NCI-H774 (cell line): ENCODE data around the gene UBXN1.

ENCODE experiments used
- DNase-seq: peaks from one replicate; lab custom pipeline; 2025; lab: John Stamatoyannopoulos, UW

Gene UBXN1, protein sequence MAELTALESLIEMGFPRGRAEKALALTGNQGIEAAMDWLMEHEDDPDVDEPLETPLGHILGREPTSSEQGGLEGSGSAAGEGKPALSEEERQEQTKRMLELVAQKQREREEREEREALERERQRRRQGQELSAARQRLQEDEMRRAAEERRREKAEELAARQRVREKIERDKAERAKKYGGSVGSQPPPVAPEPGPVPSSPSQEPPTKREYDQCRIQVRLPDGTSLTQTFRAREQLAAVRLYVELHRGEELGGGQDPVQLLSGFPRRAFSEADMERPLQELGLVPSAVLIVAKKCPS

DNA sequence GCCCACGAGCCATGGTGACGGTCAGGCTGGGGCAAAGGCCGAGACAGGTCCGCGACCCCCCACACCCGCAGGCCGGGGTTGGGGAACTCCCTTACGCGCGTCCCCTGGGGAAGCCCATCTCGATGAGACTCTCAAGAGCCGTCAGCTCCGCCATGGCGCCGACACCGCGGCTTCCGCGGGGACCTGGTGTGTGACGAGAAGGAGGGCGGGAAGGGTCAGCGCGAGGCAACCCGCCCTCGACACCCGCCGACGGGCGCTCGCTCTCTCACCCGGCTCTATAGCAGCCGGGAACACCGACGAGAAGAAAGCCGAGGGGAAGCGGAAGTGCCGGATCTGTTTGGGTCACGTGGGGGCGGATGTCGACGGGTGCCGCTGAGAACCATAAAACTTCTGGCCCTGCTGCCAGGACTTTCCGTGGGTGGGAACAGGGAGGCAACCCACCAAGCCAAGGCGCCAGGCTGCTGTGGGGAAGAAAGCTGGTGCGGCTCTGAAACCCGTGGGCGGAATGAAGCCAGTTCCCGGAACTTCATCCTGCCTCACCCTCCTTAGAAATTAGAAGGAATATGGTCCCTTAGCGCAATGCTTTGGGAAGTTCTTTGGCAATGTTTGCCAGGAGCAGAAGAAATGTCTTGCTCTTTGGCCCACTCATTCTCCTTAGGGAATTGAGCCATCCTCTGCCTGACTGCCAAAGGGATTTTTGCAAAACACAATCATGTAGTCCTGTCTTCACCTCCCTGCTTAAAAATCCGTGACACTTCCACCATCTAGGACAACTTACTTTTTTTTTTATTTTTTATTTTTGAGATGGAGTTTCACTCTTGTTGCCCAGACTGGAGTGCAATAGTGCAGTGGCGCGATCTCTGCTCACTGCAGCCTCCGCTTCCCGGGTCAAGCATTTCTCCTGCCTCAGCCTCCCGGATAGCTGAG lies at the start of gene UBXN1:
Gene UBXN1 (minus strand): TSS at position 304 of the 927 bp plus-strand sequence. CDS start 150 bp downstream, at position 154.
- peak; percentile 83 for DNase-seq

DNA sequence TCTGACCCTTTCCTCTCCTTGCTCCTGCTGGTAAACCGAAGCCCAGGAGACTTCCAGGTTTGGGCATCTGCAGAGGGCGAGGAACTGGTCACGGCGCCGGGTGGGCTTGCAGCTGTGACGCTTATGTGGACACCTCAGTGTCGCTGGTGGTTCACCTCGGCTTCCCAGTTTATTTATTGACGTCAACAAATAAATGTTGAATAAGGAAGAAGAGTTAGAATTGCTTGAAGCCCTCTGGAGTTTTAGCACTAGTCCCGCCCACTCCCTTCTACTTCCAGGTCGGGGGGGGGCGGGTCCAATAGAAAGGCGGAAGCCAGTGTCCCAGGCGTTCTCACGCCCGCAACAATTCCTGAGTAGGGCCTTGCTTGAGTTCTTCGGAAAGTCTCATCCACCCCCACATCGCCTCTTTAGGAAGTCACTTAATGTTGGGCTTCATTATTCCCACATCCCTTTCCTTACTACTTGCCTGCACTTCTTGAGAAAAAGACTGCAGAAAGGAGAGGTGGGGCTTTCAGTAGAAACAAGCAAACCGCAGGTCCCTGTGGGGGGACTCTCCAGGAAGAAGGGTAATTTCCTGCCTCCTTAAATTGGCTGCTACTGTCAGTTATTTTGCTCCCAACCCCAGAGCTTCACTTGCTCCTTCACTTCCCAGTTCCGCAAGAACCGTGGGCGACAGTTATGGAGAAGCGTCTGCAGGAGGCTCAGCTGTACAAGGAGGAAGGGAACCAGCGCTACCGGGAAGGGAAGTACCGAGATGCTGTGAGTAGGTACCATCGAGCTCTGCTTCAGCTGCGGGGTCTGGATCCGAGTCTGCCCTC lies 49.5 kb upstream of the UBXN1 start, which contains the start of gene TTC9C:
Gene TTC9C (plus strand): TSS at position 316 of the 818 bp plus-strand sequence. CDS start 363 bp downstream, at position 679.
- DNase-seq, result peak; percentile 74

DNA sequence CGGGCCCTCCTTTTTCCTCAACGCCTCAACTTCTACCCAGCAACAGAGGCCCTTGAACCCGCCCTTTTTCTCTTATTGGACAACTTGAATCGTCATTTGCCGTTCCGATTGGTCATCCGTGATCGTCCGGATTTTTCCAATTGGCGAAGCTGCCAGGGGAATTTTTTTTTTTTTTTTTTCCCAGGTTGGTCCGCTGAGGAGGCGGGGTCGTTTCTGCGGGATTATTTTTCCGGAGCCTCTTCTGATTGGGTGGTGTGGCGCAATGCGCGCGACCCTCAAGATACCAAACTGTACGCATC lies 48.9 kb upstream of the UBXN1 start:
- DNase-seq, result peak; percentile 98

DNA sequence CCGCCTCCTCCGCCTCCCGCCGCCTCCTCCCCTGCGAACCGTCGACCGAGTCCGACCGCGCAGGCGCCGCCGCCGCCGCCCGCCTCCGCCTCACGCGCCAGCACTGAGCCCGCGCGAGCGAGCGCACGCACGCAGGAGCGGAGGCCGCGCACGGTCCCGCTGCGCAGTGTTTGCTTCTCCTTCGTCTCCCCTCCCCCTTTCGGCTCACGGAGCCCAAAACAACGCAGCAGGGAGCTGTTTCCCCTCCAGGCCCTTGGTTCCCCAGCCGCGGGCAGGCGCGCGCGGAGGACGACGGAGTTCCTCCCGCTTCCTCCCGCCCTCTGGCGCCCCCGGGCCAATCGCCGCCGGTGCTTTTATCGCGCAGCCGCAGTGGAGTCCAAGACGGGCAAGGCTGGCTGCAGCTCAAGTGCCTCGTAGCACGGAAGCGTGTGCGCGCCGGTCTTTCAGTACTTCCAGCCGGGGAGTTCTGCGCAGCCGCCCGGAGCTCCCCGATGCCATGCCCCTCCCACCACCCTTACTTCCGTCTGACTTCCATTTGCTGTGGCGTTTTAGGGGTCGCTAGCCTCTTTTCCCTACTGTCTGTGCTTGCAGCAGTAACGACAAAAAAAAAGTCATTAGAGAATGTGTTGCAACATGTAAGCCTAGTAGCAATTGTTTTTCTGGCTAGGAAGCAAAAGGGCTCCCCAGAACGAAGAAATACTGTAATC lies 48.4 kb upstream of the UBXN1 start, which contains the start of gene HNRNPUL2:
Gene HNRNPUL2 (minus strand): TSS at position 293 of the 707 bp plus-strand sequence. CDS start 301 bp downstream, outside the sequence.
- DNase-seq, result peak; percentile 100

DNA sequence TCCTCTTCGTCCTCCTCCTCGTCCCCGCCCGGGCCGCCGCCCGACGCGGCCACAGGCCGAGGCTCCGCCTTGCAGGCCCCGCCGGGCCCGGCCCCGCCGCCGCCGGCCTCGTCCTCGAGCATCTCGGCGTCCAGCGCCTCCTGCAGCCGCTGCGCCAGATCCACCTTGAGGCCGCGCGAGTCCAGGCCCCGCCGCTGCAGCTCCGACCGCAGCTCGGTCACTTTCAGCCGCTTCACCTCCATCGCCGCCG lies 48.0 kb upstream of the UBXN1 start:
- no peak for DNase-seq

GRCh38 chr11:62726156-62726914 lies 47.5 kb upstream of the UBXN1 start:
- no peak for DNase-seq

GRCh38 chr11:62725646-62726045 lies 46.8 kb upstream of the UBXN1 start:
- no peak for DNase-seq

DNA sequence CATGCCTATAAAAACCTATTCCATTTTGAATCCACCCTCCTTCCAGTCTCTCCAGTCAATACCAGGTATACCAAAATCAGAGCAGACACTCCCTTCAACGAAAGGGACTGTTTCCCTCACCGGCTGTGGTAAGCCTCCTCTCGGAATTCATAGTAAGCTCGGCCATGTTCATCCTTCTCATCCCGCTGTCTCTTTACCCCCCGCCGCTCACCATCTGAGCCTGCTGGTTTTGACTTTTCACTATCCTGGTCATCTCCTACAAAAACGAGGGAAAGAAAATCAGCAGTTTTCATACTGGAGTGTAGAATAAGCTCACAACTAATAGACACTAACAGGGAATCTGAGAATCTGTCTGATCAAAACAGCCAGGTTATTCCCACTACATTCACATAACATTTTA lies 45.3 kb upstream of the UBXN1 start:
- DNase-seq, result no peak

DNA sequence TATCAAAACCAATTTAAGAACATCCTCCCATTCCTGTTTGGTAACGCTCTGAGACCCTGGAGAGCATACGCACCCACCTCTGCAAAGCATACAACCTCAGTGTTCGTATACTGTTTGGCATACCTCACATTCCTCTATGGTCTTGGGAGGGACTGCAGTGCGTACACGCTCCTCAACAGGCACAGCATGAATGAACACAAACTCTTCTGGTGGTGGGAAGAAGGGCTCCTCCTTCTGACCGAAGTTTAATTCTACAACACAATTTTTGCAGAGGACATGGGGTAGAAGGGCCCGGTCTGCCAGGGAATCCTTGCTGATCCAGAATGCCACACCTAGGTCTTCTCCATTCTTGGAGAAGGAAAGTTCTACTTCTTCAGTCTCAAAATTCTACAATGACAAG lies 43.1 kb upstream of the UBXN1 start:
- no peak for DNase-seq

- no peak for DNase-seq
These were observed 40.6 kb upstream of the UBXN1 start for GRCh38 chr11:62719302-62719978.

DNA sequence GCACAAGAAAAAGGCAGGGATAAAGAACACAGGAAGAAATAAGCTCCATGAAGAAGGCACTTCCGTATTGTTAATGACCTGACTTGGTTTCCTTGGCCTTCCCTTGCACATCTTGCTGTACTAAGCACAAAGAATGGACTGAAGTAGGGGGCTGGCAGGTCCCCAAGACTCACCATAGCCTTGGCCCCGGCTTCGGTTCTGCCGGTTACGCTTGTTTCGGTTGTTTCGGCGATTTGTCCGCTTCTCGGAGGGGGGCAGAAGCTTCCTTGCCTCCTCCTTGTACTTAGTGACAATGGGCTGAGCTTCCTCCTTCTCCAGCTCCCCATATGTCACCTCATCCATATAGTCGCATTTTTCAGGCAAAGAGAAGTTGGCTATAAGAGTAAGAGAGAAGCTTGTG lies 37.9 kb upstream of the UBXN1 start:
- no peak for DNase-seq

- no peak for DNase-seq
These were observed 37.3 kb upstream of the UBXN1 start for GRCh38 chr11:62716206-62716605.

GRCh38 chr11:62715150-62716130 lies 36.6 kb upstream of the UBXN1 start:
- DNase-seq, result no peak

GRCh38 chr11:62713343-62713742 lies 34.5 kb upstream of the UBXN1 start:
- DNase-seq, result no peak

DNA sequence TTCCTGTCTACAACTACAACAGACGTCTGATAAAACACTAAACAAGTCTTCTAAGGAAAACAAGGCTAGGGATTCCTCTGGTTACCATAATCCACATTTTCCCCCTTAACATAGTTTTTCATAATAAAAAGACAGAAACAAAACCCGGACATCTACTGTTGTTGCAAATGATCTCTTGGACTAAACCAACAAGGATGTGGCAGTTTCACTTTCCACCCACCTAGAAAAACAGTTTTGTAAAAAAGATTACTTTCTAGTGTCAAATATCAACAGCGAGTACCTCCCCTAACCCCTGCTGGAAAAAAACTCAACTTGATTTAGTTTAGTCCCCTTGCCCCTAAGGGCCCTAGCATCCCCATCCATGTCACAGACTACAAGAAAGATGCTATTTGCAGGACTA lies 34.0 kb upstream of the UBXN1 start:
- DNase-seq, result no peak

DNA sequence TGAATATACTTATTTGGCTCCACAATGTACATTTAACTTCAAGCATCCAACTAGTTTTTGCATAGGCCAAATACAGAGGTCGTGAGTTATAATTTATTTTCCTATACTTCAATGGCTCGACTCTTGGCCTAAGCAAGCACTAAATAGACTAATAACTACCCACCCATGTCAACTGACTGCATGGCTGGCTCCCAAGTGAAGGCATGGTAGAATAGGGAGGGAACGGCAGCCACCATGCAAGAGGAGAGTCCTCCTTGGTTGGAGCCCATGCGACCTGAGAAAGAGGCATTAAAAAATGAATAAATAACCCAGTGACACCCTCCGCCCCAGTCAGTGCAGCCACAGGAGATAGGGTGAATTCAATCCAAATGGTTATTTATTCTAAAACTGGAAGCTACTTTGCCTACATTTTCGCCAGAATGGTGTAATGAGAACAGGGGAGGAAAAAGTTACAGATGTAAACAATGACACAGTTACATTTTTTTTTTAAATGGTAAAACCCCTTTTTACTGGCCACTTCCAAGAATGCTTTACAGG lies 33.5 kb upstream of the UBXN1 start:
- DNase-seq, result no peak

- DNase-seq, result no peak
These were observed 31.1 kb upstream of the UBXN1 start for GRCh38 chr11:62710001-62710345.

- peak; percentile 99 for DNase-seq
These were observed 30.6 kb upstream of the UBXN1 start for GRCh38 chr11:62709247-62710000.
